A673 (cell line): Measurements from ENCODE around the gene C2CD3.

Source experiments
- CTCF ChIP-seq: fragments of 300-800, 200-600 bp; sonication (generic); conservative IDR thresholded peaks from 2 replicates; pipeline ENCODE4 v1.5.1; 2017; ENCODE audit warnings: low read depth, mild to moderate bottlenecking, antibody characterized with exemption, low read length, moderate library complexity, mixed read lengths
- EZH2 ChIP-seq: fragments of 200-600 bp; sonication (generic); IDR thresholded peaks from 2 replicates; pipeline ENCODE4 v1.6.1; 2017; ENCODE audit warnings: borderline replicate concordance, low read depth, mild to moderate bottlenecking, mixed read lengths, antibody characterized with exemption, low read length; ENCODE audit not compliant: poor library complexity, severe bottlenecking

DNA sequence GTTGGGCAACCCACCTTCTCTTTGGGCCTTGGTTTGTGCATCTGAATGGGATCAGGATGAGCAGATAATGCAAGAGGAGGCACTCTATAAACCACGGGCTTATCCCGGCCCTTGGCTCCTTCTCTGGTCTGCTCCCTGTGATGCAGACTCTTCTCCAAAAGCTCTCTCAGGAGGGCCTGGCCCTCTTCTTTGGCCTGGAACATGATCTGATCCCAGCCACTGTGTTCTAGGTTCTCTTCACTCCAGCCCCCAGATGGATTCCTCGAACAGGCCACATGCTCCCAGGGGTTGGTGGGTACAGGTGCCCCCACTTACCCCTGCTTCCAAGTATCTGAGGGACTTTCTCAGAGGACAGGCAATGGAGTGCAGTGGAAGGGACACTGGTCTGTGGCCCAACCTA is 153.2 kb downstream of the C2CD3 start:
- no peak for TF ChIP-seq CTCF
- no peak for TF ChIP-seq EZH2
